Panc1 (cell line): Measurements from ENCODE around the gene CELA1. TPM values are rescaled to one million over a fixed set of nuclear protein-coding genes. Genes with fewer than 3 reads are reported as not detected.

Source experiments
- ATAC-seq: fragments of 200-7000 bp; cut with Tn5 transposase; 2 replicates; pipeline ENCODE4 v1.9.1; 2020; ENCODE audit warnings: mild to moderate bottlenecking, moderate library complexity
- BruUV-seq: library from RNA; stranded (reverse); fragments of 400-500 nt; replicated peaks from 2 replicates; lab custom pipeline; 2021; lab: Mats Ljungman, UMichigan
- CTCF ChIA-PET: fragments of 300-600 bp; sonication (Branson Sonifier 250); formaldehyde crosslinking; loops from one replicate; lab custom pipeline; 2022; ENCODE audit warnings: antibody characterized with exemption; lab: Charles Lee
- POLR2A ChIA-PET: fragments of 300-600 bp; sonication (Branson Sonifier 250); formaldehyde crosslinking; loops from one replicate; lab custom pipeline; 2022; ENCODE audit warnings: antibody characterized with exemption; lab: Charles Lee
- DNase-seq: peaks from one replicate; pipeline ENCODE4 v3.0.0-alpha.2; 2010; ENCODE audit warnings: low read depth, low spot score
- H3K27ac ChIP-seq: 2 replicates; pipeline ENCODE4 v1.5.1; 2011; ENCODE audit warnings: mild to moderate bottlenecking, low read length, inconsistent platforms
- H3K27me3 ChIP-seq: fragments of 200-500 bp; sonication (Bioruptor generic); 2 replicates; pipeline ENCODE4 v1.6.0; 2014; ENCODE audit warnings: low read length, inconsistent platforms; ENCODE audit not compliant: control insufficient read depth, insufficient read depth
- H3K36me3 ChIP-seq: fragments of 200-500 bp; sonication (Bioruptor generic); 2 replicates; pipeline ENCODE4 v1.5.1; 2014; ENCODE audit warnings: inconsistent platforms, mild to moderate bottlenecking, low read length, moderate library complexity; ENCODE audit not compliant: control insufficient read depth, insufficient read depth
- H3K4me1 ChIP-seq: 2 replicates; pipeline ENCODE4 v1.5.1; 2011; ENCODE audit warnings: inconsistent platforms, mild to moderate bottlenecking, low read length, moderate library complexity; ENCODE audit not compliant: control insufficient read depth, insufficient read depth
- H3K4me3 ChIP-seq, 2 experiments: 2 replicates each; pipeline ENCODE4 v1.5.1; 2011 to 2012; ENCODE audit warnings: low read depth in 2 of 2, low read length in 2 of 2, mild to moderate bottlenecking in 2 of 2, inconsistent platforms in 1 of 2, moderate library complexity in 1 of 2
- H3K9me3 ChIP-seq: fragments of 200-500 bp; sonication (Bioruptor generic); 2 replicates; pipeline ENCODE4 v1.5.1; 2014; ENCODE audit warnings: low read depth, mild to moderate bottlenecking, inconsistent platforms, low read length, moderate library complexity; ENCODE audit not compliant: control insufficient read depth, insufficient read depth
- POLR2AphosphoS5 ChIP-seq: IDR thresholded peaks from 2 replicates; pipeline ENCODE4 v1.6.1; 2012; ENCODE audit warnings: mild to moderate bottlenecking, low read depth, low read length, moderate library complexity
- SIN3A ChIP-seq: IDR thresholded peaks from 2 replicates; pipeline ENCODE4 v1.6.1; 2012; ENCODE audit warnings: low read depth, mild to moderate bottlenecking, low read length, moderate library complexity, borderline replicate concordance; ENCODE audit not compliant: insufficient read depth
- TCF7L2 ChIP-seq: IDR thresholded peaks from 2 replicates; pipeline ENCODE4 v1.6.1; 2011; ENCODE audit warnings: mild to moderate bottlenecking, low read depth, low read length, inconsistent platforms
- in situ Hi-C: cut with HindIII; loops from 2 replicates; pipeline ENCODE4 v1.10.0; 2016; ENCODE audit warnings: low sequenced_read_pairs, low pct_unique_long_range_greater_than_20kb
- intact Hi-C: fragments of 100-400 bp; cut with micrococcal nuclease; formaldehyde crosslinking; loops from one replicate; pipeline ENCODE4 v1.10.0; 2022; ENCODE audit not compliant: unreplicated experiment
- total RNA-seq: library from RNA; stranded (reverse); gene quantifications from one replicate; pipeline ENCODE4 v1.2.1, GENCODE V29; 2021; ENCODE audit not compliant: unreplicated experiment
- TF ChIP-seq, protein P1 (sequence below), 2 experiments: IDR thresholded peaks; 2 replicates each; pipeline ENCODE4 v1.6.1; 2011 to 2012; ENCODE audit warnings: low read depth in 2 of 2, control low read depth in 1 of 2, low read length in 1 of 2, mild to moderate bottlenecking in 1 of 2, moderate library complexity in 1 of 2; ENCODE audit not compliant: insufficient read depth in 1 of 2
- TF ChIP-seq, protein P2 (sequence below): fragments of 450-650 bp; IDR thresholded peaks from 2 replicates; pipeline ENCODE4 v1.5.1; 2017; ENCODE audit warnings: mild to moderate bottlenecking

CELA1 gene
- total RNA-seq, 1 experiment from 2014 or later: not detected

DNA sequence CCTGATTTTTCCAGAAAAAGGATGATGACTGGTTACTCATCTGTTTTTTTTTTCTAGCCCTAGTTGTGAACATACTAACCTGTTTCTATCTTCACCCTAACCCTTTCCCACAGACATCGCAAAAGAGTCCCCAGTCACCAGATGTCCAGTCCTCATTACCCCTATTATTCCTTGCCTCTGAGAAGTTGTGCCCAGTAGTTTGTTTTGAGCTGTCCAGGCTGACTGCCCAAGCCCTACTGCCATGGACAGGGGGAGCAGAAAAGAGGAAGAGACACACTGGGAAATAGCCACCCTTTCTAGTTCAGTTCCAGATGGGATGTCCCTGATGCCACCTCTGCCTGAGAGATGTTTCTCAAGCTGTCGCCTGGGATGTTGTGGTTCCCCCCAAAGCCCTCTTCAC lies 13.8 kb upstream of the CELA1 start:
- in situ Hi-C loops (no loop called here), intact Hi-C loops (no loop called here)
- Histone ChIP-seq H3K36me3 (no peaks in the 10 kb centered on the region), H3K9me3 (no peaks in the 10 kb centered on the region), H3K4me1 (no peaks in the 10 kb centered on the region), H3K4me3 (no peak overlapping the region), H3K27me3 (no peaks in the 10 kb centered on the region), H3K27ac (no peak overlapping the region)
- no TSS peak for BruUV-seq
- ChIA-PET POLR2A (interaction anchor here (0.6 kb wide), 1 partner anchor 61 kb away, joined by 3 read pairs; no protein-coding TSS in a partner anchor), CTCF (interaction anchor here (0.7 kb wide), 1 partner anchor 9 kb away, joined by 3 read pairs; no protein-coding TSS in a partner anchor)
- ATAC-seq (no peak), DNase-seq (no peak)
- TF ChIP-seq, protein P1, sequence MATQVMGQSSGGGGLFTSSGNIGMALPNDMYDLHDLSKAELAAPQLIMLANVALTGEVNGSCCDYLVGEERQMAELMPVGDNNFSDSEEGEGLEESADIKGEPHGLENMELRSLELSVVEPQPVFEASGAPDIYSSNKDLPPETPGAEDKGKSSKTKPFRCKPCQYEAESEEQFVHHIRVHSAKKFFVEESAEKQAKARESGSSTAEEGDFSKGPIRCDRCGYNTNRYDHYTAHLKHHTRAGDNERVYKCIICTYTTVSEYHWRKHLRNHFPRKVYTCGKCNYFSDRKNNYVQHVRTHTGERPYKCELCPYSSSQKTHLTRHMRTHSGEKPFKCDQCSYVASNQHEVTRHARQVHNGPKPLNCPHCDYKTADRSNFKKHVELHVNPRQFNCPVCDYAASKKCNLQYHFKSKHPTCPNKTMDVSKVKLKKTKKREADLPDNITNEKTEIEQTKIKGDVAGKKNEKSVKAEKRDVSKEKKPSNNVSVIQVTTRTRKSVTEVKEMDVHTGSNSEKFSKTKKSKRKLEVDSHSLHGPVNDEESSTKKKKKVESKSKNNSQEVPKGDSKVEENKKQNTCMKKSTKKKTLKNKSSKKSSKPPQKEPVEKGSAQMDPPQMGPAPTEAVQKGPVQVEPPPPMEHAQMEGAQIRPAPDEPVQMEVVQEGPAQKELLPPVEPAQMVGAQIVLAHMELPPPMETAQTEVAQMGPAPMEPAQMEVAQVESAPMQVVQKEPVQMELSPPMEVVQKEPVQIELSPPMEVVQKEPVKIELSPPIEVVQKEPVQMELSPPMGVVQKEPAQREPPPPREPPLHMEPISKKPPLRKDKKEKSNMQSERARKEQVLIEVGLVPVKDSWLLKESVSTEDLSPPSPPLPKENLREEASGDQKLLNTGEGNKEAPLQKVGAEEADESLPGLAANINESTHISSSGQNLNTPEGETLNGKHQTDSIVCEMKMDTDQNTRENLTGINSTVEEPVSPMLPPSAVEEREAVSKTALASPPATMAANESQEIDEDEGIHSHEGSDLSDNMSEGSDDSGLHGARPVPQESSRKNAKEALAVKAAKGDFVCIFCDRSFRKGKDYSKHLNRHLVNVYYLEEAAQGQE (IDR thresholded peaks at IDR 0.05; ENCODE audit: insufficient read depth in 1 of 2, low read depth in 2 of 2, low read length in 1 of 2): no peak
- TF ChIP-seq SIN3A: no peak
- TF ChIP-seq POLR2AphosphoS5: no peak
- TF ChIP-seq, protein P2, sequence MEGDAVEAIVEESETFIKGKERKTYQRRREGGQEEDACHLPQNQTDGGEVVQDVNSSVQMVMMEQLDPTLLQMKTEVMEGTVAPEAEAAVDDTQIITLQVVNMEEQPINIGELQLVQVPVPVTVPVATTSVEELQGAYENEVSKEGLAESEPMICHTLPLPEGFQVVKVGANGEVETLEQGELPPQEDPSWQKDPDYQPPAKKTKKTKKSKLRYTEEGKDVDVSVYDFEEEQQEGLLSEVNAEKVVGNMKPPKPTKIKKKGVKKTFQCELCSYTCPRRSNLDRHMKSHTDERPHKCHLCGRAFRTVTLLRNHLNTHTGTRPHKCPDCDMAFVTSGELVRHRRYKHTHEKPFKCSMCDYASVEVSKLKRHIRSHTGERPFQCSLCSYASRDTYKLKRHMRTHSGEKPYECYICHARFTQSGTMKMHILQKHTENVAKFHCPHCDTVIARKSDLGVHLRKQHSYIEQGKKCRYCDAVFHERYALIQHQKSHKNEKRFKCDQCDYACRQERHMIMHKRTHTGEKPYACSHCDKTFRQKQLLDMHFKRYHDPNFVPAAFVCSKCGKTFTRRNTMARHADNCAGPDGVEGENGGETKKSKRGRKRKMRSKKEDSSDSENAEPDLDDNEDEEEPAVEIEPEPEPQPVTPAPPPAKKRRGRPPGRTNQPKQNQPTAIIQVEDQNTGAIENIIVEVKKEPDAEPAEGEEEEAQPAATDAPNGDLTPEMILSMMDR: no peak
- TF ChIP-seq TCF7L2: no peak

DNA sequence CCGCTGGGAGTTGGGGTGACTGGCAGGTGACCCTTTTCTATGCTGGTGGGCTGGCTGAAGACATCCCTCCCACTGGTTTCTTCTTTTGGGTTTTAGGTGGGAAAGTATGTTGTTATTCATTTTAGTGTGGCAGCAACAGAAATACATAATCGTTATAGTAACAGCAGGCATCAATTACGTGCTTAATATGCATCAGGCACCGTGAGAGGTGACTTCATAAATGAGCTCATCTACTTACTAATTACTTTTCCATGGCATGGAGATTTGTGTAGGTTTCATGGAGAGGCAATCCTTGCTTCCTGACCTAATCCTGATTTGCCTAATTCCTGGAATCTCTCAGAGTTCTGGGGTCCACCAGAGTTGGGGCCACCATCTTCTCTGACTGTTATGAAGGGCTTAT lies 13.4 kb upstream of the CELA1 start:
- Histone ChIP-seq H3K27me3 (no peaks in the 10 kb centered on the region), H3K4me3 (no peak overlapping the region), H3K36me3 (no peaks in the 10 kb centered on the region), H3K4me1 (no peaks in the 10 kb centered on the region), H3K9me3 (no peaks in the 10 kb centered on the region), H3K27ac (no peak overlapping the region)
- intact Hi-C loops (no loop called here), in situ Hi-C loops (no loop called here)
- no TSS peak for BruUV-seq
- DNase-seq: no peak
- TF ChIP-seq TCF7L2: no peak
- TF ChIP-seq, protein P2: no peak
- TF ChIP-seq SIN3A: no peak
- no peak for TF ChIP-seq POLR2AphosphoS5
- TF ChIP-seq, protein P1 (IDR thresholded peaks at IDR 0.05; ENCODE audit: insufficient read depth in 1 of 2, low read depth in 2 of 2, low read length in 1 of 2): no peak
- ATAC-seq: no peak
- POLR2A ChIA-PET: no interaction called here
- CTCF ChIA-PET: interaction anchor here (0.7 kb wide), 1 partner anchor 9 kb away, joined by 3 read pairs; no protein-coding TSS in a partner anchor
